ENCODE results near the gene PAK5.

Gene PAK5

DNA sequence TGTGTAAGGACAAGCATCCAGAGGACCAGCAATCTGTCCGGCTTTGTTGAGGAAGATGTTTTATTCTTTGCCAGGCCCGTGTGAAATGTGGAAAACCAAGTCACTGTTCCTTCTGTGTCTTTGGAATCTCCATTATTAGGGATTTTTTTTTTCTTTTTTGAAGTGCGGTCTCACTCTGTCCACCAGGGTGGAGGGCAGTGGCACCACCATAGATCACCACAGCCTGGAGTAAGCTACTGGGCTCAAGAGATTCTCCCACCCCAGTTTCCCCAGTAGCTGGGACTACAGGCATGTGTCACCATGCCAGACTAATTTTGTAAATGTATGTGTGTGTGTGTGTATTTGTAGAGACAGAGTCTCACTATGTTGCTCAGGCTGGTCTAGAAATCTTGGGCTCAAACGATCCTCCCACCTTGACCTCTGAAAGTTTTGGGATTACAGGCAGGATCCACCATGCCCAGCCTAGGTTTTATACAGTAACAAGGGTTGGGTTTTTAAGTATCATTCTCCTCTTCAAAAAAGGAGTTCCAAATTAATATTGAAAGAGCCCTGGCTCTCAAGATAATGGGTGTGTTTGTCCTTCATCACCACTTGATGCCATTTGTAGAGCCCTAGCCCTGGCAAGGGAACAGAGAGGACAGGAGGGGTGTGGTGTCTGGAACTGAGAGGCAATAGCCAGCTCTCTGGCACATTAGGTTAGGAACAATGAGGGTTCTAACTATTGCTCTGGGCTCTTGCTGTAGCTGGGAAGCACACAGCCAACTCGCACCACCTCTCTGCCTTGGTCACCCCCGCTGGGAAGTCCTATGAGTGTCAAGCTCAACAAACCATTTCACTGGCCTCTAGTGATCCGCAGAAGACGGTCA is 321.3 kb downstream of the PAK5 start:
- no peak for DNase-seq (ENCODE audit: low spot score)

DNA sequence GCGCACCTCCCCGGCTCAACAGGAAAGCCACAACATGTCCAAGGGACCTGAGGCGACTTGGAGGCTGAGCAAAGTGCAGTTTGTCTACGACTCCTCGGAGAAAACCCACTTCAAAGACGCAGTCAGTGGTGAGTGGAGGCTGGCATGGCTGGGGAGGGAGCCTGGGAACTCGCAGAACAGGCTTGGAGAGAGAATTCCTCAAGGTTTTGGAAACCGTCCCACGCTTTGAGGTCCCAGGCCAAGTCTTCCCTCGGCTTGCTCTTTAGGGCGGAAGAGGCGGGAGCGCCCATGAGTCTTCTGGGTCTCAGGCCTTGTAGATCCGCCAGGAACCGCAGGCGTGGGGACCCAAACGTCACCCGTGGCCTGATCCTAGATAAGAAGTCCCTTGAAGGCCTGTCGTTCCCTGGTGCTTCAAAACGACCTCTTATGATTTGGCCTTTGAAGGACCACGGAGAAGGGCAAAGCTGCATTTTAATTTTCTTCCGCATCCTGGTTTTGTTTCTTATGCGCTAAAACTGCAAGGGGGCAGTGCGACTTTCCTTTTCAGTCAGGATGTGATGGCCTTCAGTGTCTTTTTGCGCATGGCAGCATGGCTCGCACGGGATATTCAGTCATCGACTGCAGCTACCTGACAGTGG is 322.5 kb downstream of the PAK5 start:
- DNase-seq (ENCODE audit: low spot score), result no peak

- no peak for DNase-seq (ENCODE audit: low spot score)
Measured at GRCh38 chr20:9515741-9516233, 323.1 kb downstream of the PAK5 start.

- no peak for DNase-seq (ENCODE audit: low spot score)
Measured at GRCh38 chr20:9515214-9515585, 323.7 kb downstream of the PAK5 start.

GRCh38 chr20:9514461-9515213 is 324.2 kb downstream of the PAK5 start, which contains the start of gene LAMP5:
Gene LAMP5, plus strand, starts transcription at chr20:9514590. Its CDS starts 263 bp downstream, at chr20:9514853.
- DNase-seq (ENCODE audit: low spot score), result peak; percentile 27

DNA sequence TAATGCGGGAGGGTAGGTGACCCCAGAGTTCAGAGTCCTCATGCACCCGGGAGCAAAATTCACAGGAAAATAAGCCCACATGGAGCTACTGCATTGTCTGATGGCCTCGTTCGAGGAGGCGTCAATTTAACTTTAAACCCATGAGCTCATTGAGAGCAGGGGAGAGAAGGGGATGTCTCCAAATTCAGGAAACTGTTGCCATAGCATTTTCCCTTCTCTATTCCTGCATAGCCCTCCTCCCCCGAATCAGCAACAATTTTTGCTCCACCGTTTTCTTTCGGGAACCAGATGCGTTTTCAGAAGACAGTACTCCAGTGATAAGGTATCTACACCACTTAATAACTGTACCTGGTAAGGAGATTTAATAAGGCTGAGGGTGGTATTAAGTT is 324.8 kb downstream of the PAK5 start:
- no peak for DNase-seq (ENCODE audit: low spot score)

- peak; percentile 30 for DNase-seq (ENCODE audit: low spot score)
Measured at GRCh38 chr20:9510911-9511310, 328.0 kb downstream of the PAK5 start.

DNA sequence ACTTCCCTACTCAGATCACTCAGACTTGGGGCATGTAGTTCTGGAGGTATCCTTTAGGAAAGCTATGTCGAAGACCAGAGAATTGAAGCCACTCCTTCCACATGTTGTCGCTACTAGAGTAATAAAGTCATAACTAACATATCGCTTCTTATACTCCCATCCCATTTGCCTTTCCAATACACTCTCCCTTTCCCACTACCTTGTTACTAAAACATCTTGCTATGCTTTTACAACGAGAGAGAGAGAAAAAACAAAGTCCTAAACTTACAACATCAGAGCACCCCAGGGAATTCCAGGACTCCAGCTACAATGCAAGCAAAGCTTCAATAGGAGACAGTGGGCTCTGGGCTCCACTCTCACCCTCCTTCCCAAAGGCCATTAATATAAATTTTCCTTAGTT is 329.6 kb downstream of the PAK5 start:
- DNase-seq (ENCODE audit: low spot score), result no peak

GRCh38 chr20:9508696-9509178 is 330.1 kb downstream of the PAK5 start:
- DNase-seq (ENCODE audit: low spot score), result no peak

DNA sequence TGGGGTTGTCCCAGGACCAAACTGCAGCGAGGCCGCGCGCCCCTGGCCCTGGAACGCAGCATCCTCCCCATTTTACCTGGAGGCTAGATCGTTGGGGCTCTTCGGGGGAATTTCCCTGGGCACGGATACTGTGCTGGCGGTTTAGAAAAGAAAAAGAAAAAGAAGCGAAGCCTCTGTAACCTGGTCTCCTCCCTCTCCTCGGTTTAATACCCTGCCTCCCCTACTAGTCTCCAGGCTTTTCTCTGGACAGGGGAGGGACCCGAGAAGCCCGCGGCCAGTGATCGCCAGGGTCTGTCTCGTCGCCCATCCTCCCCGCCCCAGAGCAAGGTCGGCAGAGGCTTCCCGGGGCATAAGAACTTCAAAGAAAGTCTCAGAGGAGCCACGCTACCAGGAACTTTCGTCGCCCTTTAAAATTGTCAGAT is 330.6 kb downstream of the PAK5 start:
- DNase-seq (ENCODE audit: low spot score), result no peak

DNA sequence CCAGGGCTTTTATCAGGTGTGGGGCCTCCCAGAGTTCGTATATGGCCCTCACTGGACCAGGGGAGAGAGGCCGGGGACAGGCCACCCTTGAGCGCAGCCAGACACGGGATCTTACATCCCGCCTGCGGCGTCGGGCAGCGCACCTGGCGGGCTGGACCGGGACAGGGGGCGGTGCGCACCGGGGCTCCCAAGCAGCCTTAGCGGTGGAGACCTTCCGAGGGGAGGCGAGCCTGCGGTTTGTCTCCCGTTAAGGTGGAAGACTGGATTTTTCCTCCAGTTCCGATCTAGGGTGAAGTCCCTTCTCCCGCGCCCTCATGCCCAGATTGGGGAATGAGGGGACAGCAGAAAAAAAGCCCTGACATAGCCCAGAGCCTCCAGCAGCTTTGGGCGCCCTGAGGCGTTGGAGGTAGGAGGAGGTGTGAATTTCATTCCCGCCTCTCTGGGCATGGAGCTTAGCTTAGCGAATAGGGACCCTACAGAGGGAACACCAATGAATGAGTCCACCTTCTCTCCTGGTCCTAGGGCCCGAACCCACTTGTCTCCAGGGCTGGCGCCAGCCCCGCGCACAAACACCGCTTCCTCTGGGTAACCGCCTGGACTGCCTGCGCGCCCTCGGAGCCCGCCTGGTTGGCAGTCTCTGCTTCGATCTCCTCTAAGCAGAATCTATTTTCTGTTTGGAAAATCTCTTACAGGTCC is 331.2 kb downstream of the PAK5 start:
- no peak for DNase-seq (ENCODE audit: low spot score)

- no peak for DNase-seq (ENCODE audit: low spot score)
Measured at GRCh38 chr20:9506964-9507369, 331.9 kb downstream of the PAK5 start.

DNA sequence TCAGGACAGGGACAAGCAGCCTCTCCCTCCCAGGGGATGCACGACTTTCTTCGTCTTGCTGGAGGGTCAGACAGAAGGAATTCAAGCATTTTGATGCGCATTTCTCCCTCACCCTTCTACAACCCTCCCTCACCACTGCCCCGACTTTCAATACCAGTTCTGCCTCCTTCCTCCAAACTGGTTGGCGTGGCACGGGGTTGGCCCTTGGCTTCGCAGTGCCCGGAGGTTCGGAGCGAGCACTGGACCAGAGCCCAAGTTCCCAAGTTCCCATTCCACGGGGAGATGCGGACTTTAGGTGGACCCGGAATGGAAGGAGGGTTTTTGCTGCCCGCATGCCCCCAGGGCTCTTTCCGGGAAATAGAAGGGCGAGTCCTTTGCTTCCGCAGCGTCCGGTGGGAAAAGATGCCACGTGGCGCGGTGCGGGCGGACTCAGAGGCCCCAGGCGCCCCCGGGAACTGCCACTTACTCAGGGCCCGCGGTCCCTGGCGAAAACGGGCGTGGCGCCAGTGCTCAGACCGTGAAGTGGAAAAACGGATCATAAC is 332.5 kb downstream of the PAK5 start:
- no peak for DNase-seq (ENCODE audit: low spot score)

DNA sequence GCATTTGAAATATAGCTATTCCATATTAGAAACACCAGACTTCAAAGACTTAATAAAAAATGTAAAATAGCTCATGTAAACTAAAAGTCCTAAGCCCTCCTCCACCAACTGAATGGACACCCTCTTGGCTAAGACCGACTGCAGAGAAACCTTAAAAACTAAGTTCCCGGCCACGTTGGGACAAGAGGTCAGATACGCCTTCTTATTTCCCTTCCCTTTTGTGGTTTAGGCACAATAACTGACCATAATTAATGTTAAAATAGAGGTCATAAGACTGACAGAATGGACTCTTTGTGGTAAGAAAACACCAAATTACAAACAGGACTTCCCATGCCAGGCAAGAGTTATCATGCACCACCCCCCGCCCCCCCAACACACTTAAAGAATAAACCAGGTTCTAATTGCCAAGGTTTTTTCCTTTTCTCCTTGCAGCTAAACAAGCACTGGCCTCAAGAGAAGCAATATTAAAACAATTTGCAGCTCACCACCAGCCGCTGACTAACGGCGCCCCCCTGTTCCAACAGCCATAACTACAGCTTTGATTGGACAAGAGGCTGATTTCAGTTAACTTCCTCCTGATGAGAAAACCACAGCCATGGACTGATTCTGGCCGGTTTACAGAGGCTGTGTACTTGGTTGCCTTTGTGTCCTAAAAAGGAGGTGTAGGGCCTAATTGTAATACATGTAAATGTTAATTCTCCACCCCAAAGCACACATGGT is 335.2 kb downstream of the PAK5 start:
- peak; percentile 33 for DNase-seq (ENCODE audit: low spot score)

- no peak for DNase-seq (ENCODE audit: low spot score)
Measured at GRCh38 chr20:9501473-9501872, 337.4 kb downstream of the PAK5 start.

DNA sequence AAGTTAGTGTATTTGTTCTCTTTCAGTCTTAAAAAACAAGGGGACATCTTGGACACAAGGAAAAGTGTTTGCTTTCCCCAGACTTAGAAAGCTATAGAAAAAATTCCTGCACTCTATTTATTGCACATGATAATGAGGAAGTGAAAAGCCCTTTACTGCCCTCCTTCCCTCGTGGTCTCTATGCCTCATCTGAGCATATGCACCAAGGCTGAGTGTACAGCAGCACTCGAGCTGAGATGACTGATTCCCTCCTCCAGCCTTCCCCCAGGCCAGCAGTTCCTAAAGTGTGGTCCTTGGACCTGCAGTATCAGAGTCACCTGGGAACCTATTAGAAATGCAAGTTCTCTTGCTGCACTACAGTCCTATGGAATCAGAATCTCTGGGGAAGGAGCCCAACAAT is 338.8 kb downstream of the PAK5 start:
- peak; percentile 7 for DNase-seq (ENCODE audit: low spot score)

GRCh38 chr20:9499126-9499899 is 339.6 kb downstream of the PAK5 start:
- DNase-seq (ENCODE audit: low spot score), result no peak

GRCh38 chr20:9498322-9498721 is 340.6 kb downstream of the PAK5 start:
- no peak for DNase-seq (ENCODE audit: low spot score)

GRCh38 chr20:9496155-9496554 is 342.7 kb downstream of the PAK5 start:
- DNase-seq (ENCODE audit: low spot score), result no peak

DNA sequence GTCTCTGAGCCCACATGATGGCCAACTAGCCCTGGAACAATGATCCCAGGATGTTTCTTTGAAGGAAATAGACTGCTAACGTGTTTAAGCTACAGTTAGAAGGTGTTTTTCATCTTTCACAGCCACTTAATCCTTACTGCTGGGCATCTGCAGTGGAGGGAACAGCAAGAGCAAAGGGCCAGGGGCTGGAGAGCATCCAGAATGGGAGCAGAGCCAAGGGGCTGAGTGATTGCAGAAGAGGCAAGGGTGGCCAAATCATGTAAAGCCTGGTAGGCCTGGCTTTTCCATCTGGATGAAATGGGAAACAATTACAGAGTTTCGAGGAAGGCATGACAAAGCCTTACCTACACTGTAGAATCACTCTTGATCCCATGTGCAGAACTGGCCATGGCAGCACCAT is 343.2 kb downstream of the PAK5 start:
- DNase-seq (ENCODE audit: low spot score), result no peak
